GM23338 (cell line): ENCODE results near the gene CSNK1E. TPM values are rescaled to one million over a fixed set of nuclear protein-coding genes. Genes with fewer than 3 reads are reported as not detected.

Source experiments
- ATAC-seq: fragments of 200-7000 bp; cut with Tn5 transposase; 3 replicates; pipeline ENCODE4 v1.9.1; 2020
- DNase-seq: peaks from one replicate; pipeline ENCODE4 v3.0.0-alpha.2; 2015; ENCODE audit warnings: low spot score
- H2AFZ ChIP-seq: fragments of 200-600 bp; sonication (generic); 2 replicates; pipeline ENCODE4 v1.8.0; 2016; ENCODE audit warnings: antibody characterized with exemption, mild to moderate bottlenecking, moderate library complexity
- H3F3A ChIP-seq: fragments of 200-600 bp; sonication (generic); replicated peaks from 2 replicates; pipeline ENCODE4 v1.8.0; 2017; ENCODE audit warnings: antibody characterized with exemption, mixed run types, low read depth
- H3K27ac ChIP-seq: fragments of 200-600 bp; sonication (generic); 2 replicates; pipeline ENCODE4 v1.6.1; 2016; ENCODE audit warnings: low read depth
- H3K27me3 ChIP-seq: fragments of 200-600 bp; sonication (generic); 2 replicates; pipeline ENCODE4 v1.8.0; 2016; ENCODE audit warnings: mild to moderate bottlenecking, mixed run types, moderate library complexity; ENCODE audit not compliant: insufficient read depth
- H3K36me3 ChIP-seq: fragments of 200-600 bp; sonication (generic); 2 replicates; pipeline ENCODE4 v1.8.0; 2016; ENCODE audit warnings: mild to moderate bottlenecking; ENCODE audit not compliant: insufficient read depth
- H3K4me1 ChIP-seq: fragments of 200-600 bp; sonication (generic); 2 replicates; pipeline ENCODE4 v1.8.0; 2016; ENCODE audit warnings: mild to moderate bottlenecking, moderate library complexity; ENCODE audit not compliant: insufficient read depth
- H3K4me2 ChIP-seq: fragments of 200-600 bp; sonication (generic); 2 replicates; pipeline ENCODE4 v1.7.1; 2017; ENCODE audit warnings: mixed run types
- H3K4me3 ChIP-seq: fragments of 200-600 bp; sonication (generic); 2 replicates; pipeline ENCODE4 v1.6.1; 2016; ENCODE audit warnings: mixed run types
- H3K79me2 ChIP-seq: fragments of 200-600 bp; sonication (generic); replicated peaks from 2 replicates; pipeline ENCODE4 v1.8.0; 2017; ENCODE audit warnings: mild to moderate bottlenecking; ENCODE audit not compliant: insufficient read depth
- H3K9me2 ChIP-seq: fragments of 200-600 bp; sonication (generic); 2 replicates; pipeline ENCODE4 v1.8.0; 2017; ENCODE audit not compliant: insufficient read depth
- H4K20me1 ChIP-seq: fragments of 200-600 bp; sonication (generic); replicated peaks from 2 replicates; pipeline ENCODE4 v1.8.0; 2017; ENCODE audit warnings: mild to moderate bottlenecking; ENCODE audit not compliant: insufficient read depth
- H3K27ac Mint-ChIP-seq: 2 replicates; pipeline ENCODE4 v1.8.0; 2020; ENCODE audit warnings: inconsistent platforms, mild to moderate bottlenecking, moderate library complexity, mixed read lengths
- H3K27me3 Mint-ChIP-seq: 3 replicates; pipeline ENCODE4 v1.8.0; 2022; ENCODE audit warnings: low read depth, mild to moderate bottlenecking, moderate library complexity, mixed read lengths, inconsistent platforms; ENCODE audit not compliant: insufficient read depth, poor library complexity
- H3K36me3 Mint-ChIP-seq: 3 replicates; pipeline ENCODE4 v1.8.0; 2021; ENCODE audit warnings: low read depth, mild to moderate bottlenecking, inconsistent platforms, moderate library complexity, mixed read lengths
- H3K4me1 Mint-ChIP-seq: 3 replicates; pipeline ENCODE4 v1.8.0; 2020; ENCODE audit warnings: mild to moderate bottlenecking, inconsistent platforms, mixed read lengths
- H3K4me3 Mint-ChIP-seq: 3 replicates; pipeline ENCODE4 v1.8.0; 2021; ENCODE audit warnings: moderate library complexity, mild to moderate bottlenecking, inconsistent platforms, mixed read lengths
- H3K9me3 Mint-ChIP-seq: 3 replicates; pipeline ENCODE4 v1.8.0; 2020; ENCODE audit warnings: moderate library complexity, mild to moderate bottlenecking, inconsistent platforms, mixed read lengths
- CTCF ChIP-seq, 2 experiments: fragments of 200-600 bp in 1 of 2; sonication (generic) in 1 of 2; conservative IDR thresholded peaks; 2 replicates each; pipeline versions ENCODE4 v1.5.1 to v1.6.1; 2016 to 2017; ENCODE audit warnings: antibody characterized with exemption in 2 of 2, low read depth in 2 of 2, mild to moderate bottlenecking in 2 of 2, moderate library complexity in 1 of 2
- ETS1 ChIP-seq: IDR thresholded peaks from 2 replicates; pipeline ENCODE4 v1.6.1; 2016; ENCODE audit warnings: antibody characterized with exemption
- ZNF462 ChIP-seq: fragments of 250-450 bp; sonication (Bioruptor Pico); IDR thresholded peaks from 2 replicates; pipeline ENCODE4 v1.5.0; 2020; ENCODE audit warnings: mild to moderate bottlenecking, moderate library complexity
- polyA plus RNA-seq: library from polyadenylated mRNA; unstranded; fragments of >200 nt; fragmentation: Nextera tagmentation; extraction: Ambion mirVana; gene quantifications from 2 replicates; pipeline ENCODE4 v1.2.1, GENCODE V29; 2016
- total RNA-seq: library from RNA; depleted of rRNA; stranded (reverse); fragments of >200 nt; shearing (Covaris generic); gene quantifications from 2 replicates; pipeline ENCODE4 v1.2.3, GENCODE V29; 2014

Gene CSNK1E
- total and polyA plus RNA-seq, 2 experiments from 2014 or later = 180 to 259 TPM

GRCh38 chr22:38295339-38295738 lies 21.9 kb downstream of the CSNK1E start (continued):
- no peak for TF ChIP-seq ZNF462 (CRISPR knock-in tag)
- TF ChIP-seq CTCF (conservative IDR thresholded peaks at IDR 0.05; ENCODE audit: low read depth in 2 of 2) = no peak

- Histone ChIP-seq H3K4me2 (no peak overlapping the region), H3K9me2 (no peaks in the 10 kb centered on the region), H3K27me3 (no peaks in the 10 kb centered on the region), H3K27ac (peak overlapping the region; percentile 55; the same call in 1 of the 2 replicates), H2AFZ (no peak overlapping the region), H3K79me2 (peaks cover 12% of the 10 kb centered on the region; the same call in 1 of the 2 replicates), H4K20me1 (peaks cover 25% of the 10 kb centered on the region), H3K4me1 (no peaks in the 10 kb centered on the region; the same call in 1 of the 2 replicates), H3K36me3 (peaks cover 33% of the 10 kb centered on the region), H3K4me3 (no peak overlapping the region), H3F3A (peaks cover 54% of the 10 kb centered on the region; the same call in 1 of the 2 replicates)
- no peak for DNase-seq
- no peak for ATAC-seq
- Mint-ChIP-seq H3K4me3 (no peak overlapping the region), H3K4me1 (peaks cover 17% of the 10 kb centered on the region), H3K36me3 (peaks cover 83% of the 10 kb centered on the region), H3K27me3 (peaks cover 17% of the 10 kb centered on the region), H3K9me3 (no peaks in the 10 kb centered on the region), H3K27ac (no peak overlapping the region)
- no peak for TF ChIP-seq CTCF (conservative IDR thresholded peaks at IDR 0.05; ENCODE audit: low read depth in 2 of 2)
- no peak for TF ChIP-seq ETS1
Observed at GRCh38 chr22:38294193-38294592, 23.0 kb downstream of the CSNK1E start.
